Neural progenitor cell (in vitro differentiated cells): ENCODE measurements around the gene NUDT8.

ENCODE experiments used
- CTCF ChIP-seq: fragments of 200-600 bp; sonication (generic); IDR thresholded peaks from 2 replicates; pipeline ENCODE4 v1.5.1; 2017; ENCODE audit warnings: antibody characterized with exemption, mild to moderate bottlenecking
- EZH2phosphoT487 ChIP-seq: fragments of 200-600 bp; sonication (generic); IDR thresholded peaks from 2 replicates; pipeline ENCODE4 v1.6.1; 2017; ENCODE audit warnings: antibody characterized with exemption

GRCh38 chr11:67585911-67586310, 43.8 kb downstream of the NUDT8 start:
- TF ChIP-seq CTCF: no peak
- no peak for TF ChIP-seq EZH2phosphoT487
